PC-3 (cell line): Measurements from ENCODE around the gene SELP.

Experiments used
- EZH2 ChIP-seq: fragments of 300-600 bp; sonication (generic); IDR thresholded peaks from one replicate; pipeline ENCODE4 v1.6.1; 2017; ENCODE audit warnings: antibody characterized with exemption, mild to moderate bottlenecking, low read length; ENCODE audit not compliant: unreplicated experiment
- EZH2phosphoT487 ChIP-seq: fragments of 300-600 bp; sonication (generic); IDR thresholded peaks from 2 replicates; pipeline ENCODE4 v1.6.1; 2018; ENCODE audit warnings: mild to moderate bottlenecking, antibody characterized with exemption, low read length, borderline replicate concordance
- TF ChIP-seq, protein P1 (sequence below): fragments of 300-600 bp; sonication (generic); conservative IDR thresholded peaks from 2 replicates; pipeline ENCODE4 v1.5.1; 2017; ENCODE audit warnings: antibody characterized with exemption, low read depth, mild to moderate bottlenecking, low read length

DNA sequence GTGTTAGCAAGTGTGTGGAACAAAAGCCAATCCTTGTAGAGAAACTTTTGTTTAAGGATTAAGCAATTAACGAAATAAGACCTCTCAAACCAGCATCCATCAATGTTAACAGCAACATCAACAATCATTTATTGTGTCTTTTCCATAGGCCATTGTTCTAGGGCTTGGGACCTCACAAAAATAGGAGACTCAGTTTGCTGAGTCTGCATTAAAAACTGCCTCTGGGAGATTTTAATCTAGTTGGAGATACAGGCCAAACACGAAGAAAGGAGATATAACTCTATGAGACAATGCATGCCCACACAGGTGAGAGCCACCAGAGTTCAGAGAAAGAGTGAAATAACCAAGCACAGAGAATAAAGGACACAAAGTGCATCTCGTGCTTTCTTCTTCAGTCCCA, 14.4 kb upstream of the SELP start:
- TF ChIP-seq, protein P1, sequence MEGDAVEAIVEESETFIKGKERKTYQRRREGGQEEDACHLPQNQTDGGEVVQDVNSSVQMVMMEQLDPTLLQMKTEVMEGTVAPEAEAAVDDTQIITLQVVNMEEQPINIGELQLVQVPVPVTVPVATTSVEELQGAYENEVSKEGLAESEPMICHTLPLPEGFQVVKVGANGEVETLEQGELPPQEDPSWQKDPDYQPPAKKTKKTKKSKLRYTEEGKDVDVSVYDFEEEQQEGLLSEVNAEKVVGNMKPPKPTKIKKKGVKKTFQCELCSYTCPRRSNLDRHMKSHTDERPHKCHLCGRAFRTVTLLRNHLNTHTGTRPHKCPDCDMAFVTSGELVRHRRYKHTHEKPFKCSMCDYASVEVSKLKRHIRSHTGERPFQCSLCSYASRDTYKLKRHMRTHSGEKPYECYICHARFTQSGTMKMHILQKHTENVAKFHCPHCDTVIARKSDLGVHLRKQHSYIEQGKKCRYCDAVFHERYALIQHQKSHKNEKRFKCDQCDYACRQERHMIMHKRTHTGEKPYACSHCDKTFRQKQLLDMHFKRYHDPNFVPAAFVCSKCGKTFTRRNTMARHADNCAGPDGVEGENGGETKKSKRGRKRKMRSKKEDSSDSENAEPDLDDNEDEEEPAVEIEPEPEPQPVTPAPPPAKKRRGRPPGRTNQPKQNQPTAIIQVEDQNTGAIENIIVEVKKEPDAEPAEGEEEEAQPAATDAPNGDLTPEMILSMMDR, result no peak
- TF ChIP-seq EZH2, result no peak
- TF ChIP-seq EZH2phosphoT487, result no peak
